GM18861 (cell line): Measurements from ENCODE around the gene CNOT6L.
"Not testable (repeated sequence)": the region's sequence is repeated elsewhere in the genome, so short reads cannot be mapped to it uniquely, and the experiment has no call there.

Experiments
- ATAC-seq: cut with Tn5 transposase; IDR thresholded peaks from one replicate; pipeline ENCODE4 v1.9.1; 2021; ENCODE audit not compliant: unreplicated experiment

CNOT6L gene

DNA sequence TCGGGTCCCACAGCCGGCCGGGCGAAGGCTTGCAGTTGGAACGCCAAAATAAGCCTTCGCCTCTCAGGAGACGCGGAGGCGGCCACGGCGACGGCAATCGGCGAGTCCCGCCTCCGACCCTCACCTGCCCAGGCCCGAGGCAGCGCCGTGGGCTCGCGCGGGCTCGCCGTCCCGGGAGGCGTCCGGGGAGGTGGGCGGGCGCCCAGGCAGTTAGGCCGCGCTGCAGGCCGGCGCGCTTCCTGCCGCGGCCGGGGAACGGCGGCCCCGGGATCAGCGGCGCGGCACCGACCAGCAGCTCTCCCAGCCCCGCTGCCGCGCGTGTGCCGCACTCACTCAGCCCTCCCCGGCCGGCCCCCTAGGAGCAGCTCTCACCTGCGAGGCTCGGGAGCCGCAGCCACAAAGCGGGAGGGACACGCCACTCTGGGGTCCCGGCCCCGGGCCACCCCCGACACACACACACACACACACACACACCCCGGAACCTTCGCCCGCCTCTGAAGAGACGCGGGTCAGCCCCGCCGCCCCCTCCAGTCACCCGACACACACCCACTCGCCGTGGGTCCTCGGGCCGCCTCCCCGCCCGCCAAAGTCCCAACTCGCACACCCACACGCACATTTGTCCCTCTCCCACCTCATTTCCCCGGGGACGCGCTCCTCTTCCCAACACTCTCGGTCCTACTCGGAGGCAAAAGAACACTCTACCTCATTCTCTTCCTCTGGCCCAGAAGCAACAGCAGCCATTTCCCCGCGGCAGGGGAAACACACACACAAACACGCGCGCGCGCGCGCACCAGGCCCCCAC, at the start of gene CNOT6L:
Gene CNOT6L, minus strand, starts transcription at position 767 of the 802 bp plus-strand sequence. Its CDS starts 60 bp downstream, at position 707.
- no peak for ATAC-seq

DNA sequence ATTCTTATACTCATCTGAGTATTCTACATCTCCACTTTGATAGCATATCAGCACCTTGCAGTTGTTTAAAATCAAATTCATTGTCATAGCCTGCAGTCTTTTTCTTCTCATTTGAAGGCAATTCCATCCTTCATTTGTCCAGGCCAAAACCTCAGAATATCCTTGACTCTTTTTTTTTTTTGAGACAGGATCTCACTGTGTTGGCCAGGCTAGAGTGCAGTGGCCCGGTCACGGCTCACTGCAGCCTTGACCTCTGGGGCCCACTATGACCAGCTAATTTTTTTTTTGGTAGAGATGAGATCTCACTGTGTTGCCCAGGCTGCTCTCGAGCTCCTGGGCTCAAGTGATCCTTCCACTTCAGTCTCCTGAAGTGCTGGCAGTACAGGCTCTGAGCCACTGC, 46.1 kb upstream of the CNOT6L start:
- no peak for ATAC-seq

DNA sequence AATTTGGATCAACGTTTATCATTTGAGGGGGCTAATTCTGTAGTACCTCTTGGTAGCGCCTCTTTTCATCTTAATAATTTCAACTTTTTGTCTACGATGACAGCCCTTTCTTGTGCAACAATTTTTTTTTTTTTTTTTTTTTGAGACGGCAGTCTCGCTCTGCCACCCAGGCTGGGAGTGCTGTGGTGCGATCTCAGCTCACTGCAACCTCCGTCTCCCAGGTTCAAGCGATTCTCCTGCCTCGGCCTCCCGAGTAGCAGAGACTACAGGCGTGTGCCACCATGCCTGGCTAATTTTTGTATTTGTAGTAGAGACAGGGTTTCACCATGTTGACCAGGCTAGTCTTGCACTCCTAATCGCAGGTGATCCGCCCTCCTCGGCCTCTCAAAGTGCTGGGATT, 44.2 kb upstream of the CNOT6L start:
- not testable (repeated sequence) for ATAC-seq

DNA sequence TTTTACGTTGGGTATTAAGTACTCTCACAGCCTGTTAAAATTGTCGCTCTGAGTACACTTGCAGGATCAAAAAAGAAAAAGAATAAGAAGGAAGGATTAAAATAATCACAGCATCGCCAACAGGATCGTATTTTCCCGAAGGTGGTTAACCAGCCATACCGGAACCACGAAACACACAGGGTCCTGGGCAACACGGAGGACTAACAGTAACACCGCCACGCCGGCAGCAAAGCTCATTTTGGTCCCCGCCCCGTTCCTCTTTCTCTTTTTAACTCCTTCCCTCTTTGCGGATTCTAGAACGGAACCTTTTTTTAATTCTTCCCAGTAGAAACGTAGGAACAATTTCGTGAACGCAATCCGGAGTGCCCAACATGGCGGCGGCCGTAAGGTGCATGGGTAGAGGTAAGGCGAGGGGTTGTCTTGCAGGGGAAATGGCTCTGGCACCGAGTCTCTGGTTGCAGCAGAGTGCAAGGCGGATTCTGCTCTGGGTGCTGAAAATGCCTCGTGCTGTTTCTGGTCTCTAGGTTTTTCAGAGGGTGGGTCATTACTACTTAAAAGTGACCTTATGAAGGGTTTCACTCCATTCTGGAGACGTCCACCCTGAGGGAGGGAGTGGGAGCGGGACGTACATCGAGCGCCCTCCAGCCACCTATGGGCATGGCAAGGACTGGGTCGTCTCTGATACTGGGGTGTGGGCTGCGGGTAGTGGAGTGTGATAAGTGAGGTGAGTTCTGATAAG, 43.5 kb upstream of the CNOT6L start, which contains the start of gene MRPL1:
Gene MRPL1, plus strand, starts transcription at position 353 of the 739 bp plus-strand sequence. Its CDS starts 19 bp downstream, at position 372.
- ATAC-seq, result peak; percentile 73

DNA sequence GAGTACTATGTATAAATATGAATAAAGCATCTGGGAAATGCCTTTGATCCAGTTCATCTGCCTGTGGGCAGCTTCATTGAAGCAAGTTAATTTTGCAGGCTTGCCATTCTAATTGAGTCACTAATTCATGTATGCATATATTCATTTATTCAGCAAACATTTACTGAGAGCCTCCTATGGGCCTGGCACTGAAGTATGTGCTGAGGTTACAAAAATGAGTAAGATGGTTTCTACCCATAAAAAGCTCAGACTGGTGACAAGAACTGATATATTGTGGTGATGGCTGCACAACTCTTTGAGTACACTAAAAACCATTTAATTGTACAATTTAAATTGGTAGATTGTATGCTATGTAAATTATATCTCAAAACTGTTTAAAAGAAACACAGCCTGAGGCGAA, 42.3 kb upstream of the CNOT6L start:
- no peak for ATAC-seq

GRCh38 chr4:77859256-77859655, 40.1 kb upstream of the CNOT6L start:
- ATAC-seq, result no peak

DNA sequence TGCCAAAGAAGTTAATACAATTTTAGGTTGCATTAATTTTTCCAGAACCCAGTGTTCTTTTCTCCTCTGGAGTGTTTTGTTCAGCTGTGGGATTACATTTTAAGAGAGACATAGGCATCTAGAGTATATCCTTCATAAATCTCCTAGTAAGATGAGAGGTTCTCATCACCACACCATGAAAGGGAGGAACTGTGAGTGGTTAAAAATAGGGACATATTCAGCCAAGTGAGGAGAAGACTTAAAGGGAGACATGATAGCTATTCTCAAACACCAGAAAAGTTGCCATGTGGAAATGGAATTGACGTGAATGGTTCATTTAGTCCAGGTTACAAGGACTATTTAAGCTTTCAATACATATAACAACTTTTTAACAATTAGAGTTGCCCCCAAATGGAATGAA, 37.0 kb upstream of the CNOT6L start:
- ATAC-seq, result no peak

DNA sequence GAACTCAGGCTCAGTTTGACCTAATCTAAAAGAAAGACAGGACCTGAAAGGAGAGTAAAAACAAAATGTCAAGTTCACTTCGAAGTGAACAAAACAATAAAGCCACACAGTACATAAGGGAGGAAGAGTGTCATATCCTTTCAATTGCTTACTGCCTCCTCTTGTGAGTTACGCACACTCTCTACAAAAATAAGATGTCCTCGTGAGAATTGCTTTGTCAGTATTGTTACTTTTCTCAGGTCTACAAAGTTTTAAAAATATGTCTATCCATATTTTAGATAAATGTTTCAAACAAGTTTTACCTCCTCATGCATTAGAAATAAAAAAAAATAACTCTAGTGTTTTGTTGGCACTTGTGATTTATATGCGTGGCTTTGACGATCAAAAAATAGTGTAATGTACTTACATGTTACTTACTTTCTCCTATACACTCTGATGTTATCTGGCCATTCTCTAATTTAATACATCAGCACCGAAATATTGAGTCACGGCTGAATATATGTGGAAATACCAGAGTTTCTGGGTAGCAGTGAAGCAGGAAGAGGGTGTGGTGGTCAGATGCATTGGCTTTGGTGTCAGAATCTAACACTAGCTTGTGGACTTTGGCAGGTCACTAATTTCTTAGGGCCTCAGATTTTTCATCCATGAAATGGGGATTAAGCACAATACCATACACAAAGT, 35.4 kb upstream of the CNOT6L start:
- ATAC-seq, result no peak

GRCh38 chr4:77852892-77853495, 33.8 kb upstream of the CNOT6L start:
- peak; percentile 80 for ATAC-seq

DNA sequence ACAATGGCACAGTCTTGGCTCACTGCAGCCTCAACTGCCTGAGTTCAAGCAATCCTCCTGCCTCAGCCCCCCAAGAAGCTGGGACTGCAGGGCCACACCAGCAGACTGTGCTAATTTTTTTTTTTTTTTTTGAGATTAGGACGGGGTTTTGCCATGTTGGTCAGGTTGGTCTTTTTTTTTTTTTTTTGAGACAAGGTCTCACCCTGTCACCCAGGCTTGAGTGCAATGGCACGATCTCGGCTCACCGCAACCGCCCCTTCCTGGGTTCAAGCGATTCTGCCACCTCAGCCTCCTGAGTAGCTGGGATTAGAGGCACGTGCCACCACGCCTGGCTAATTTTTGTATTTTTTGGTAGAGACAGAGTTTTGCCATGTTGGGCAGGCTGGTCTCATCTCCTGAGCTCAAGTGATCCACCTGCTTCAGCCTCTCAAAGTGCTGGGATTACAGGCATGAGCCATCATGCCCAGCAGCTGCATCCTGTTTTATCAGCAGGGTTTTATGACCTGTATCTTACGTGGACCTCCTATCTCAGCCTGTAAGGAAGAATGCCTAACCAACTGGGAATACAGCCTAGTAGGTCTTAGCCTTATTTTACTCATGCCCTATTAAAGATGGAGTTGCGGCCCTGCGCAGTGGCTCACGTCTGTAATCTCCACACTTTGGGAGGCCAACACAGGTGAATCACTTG, 30.3 kb upstream of the CNOT6L start:
- ATAC-seq, result no peak

DNA sequence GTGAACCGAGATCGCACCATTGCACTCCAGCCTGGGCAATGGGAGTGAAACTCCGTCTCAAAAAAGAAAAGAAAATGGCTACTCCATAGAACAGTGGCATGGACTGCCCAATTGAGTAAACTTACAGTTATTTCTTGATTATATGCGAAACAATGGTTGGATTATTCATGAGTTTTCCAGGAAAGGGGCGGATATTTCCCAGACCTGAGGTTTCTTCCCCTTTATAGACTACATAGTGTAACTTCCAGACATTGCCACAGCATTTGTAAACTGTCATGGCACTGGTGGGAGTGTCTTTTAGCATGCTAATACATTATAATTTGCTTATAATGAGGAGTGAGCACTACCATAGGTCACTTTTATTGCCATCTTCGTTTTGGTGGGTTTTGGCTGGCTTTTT, 29.3 kb upstream of the CNOT6L start:
- no peak for ATAC-seq

DNA sequence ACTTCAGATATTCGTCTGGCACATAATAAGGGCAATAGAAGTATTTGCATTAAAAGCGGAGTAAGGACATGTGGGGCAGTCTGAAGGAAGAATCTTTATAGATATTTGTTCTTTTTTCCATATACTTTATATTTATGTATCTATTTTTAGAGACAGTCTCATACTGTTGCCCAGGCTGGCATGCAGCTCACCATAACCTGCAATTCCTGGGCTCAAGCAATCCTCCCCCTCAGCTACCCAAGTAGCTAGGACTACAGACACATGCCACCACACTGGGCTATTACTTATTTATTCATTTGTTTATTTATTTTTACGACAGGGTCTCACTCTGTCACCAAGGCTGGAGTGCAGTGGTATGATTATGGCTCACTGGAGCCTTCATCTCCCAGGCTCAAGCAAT, 26.8 kb upstream of the CNOT6L start:
- ATAC-seq, result no peak

GRCh38 chr4:77845400-77845799, 26.2 kb upstream of the CNOT6L start:
- no peak for ATAC-seq

DNA sequence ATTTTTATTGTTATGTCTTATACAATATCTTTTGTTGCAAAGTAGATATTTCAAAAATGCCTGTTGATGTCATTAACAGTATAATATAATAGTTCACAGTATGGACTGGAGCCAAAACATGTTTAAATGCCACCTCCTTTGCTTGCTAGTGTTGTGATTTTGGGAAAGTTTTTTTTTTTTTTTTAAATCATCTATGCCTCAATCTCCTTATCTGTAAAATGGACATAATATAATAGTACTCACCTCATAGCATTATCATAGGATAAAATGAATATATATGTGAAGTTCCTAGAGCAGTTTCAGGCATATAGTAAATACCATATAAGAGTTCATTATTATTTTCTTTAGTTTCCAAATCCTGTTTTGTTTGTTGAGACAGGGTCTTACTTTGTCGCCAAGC, 25.2 kb upstream of the CNOT6L start:
- no peak for ATAC-seq

GRCh38 chr4:77843628-77844027, 24.5 kb upstream of the CNOT6L start:
- ATAC-seq, result no peak

GRCh38 chr4:77834403-77834802, 15.2 kb upstream of the CNOT6L start:
- ATAC-seq, result no peak

GRCh38 chr4:77833126-77833724, 14.1 kb upstream of the CNOT6L start:
- ATAC-seq, result no peak

DNA sequence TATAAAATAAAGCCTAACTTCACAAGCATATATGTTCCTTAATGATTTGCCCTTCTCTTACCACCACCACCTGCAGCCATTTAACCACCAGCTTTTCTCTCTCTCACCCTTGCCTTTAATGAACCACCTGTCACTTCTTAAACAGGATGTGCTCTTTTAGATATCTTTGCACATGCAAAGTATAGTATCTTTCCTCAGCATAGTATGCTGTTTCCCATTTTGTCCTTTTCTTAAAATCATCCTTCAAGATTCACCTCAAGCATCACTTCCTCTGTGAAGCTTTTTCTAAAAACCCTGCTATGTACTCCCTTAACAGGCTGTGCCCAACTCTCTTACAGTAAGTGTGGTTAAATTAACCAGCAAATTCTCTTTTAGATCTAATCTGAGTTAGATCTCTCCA, 8.2 kb upstream of the CNOT6L start:
- peak; percentile 69 for ATAC-seq

DNA sequence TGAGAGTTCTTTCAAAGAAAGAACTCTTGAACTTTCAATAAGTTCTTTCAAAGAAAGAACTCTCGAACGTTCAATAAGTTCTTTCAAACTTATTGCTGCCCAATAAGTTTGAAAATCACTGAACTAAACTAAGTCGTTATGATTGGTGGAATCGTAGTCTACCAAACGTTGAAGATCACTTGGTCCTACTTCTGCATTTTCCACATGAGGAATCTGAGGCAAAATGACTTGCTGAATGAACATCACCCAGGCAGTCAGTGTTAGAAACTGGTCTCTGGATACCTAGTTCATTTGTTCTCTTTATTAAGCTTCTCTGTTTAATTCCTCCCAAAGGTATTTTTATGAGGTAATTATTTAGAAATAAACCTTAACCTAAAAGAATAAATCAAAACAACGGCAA, 7.1 kb upstream of the CNOT6L start:
- no peak for ATAC-seq

GRCh38 chr4:77821775-77822174, 2.6 kb upstream of the CNOT6L start:
- no peak for ATAC-seq
